ENCODE results near the gene RPTOR.

The RPTOR gene

GRCh38 chr17:80660527-80661198 is 116.0 kb downstream of the RPTOR start:
- H3K4me3 ChIP-seq (ENCODE audit: low read depth, low read length) = no peak overlapping the region
- H3K9me3 ChIP-seq (ENCODE audit: control insufficient read depth, insufficient read depth, low read depth, low read length) = no peaks in the 10 kb centered on the region
- TF ChIP-seq ZNF132 (tag by site-specific recombination; IDR thresholded peaks at IDR 0.05; ENCODE audit: borderline replicate concordance) (no peak), ZNF157 (tag by site-specific recombination; IDR thresholded peaks at IDR 0.05) (no peak), ZNF16 (tag by site-specific recombination; IDR thresholded peaks at IDR 0.05; ENCODE audit: low read depth) (no peak), ZNF660 (tag by site-specific recombination; IDR thresholded peaks at IDR 0.05) (no peak), SCRT1 (tag by site-specific recombination; IDR thresholded peaks at IDR 0.05; ENCODE audit: borderline replicate concordance) (no peak), ZNF701 (tag by site-specific recombination; IDR thresholded peaks at IDR 0.05) (no peak), ZNF521 (tag by site-specific recombination; IDR thresholded peaks at IDR 0.05) (no peak), ZNF670 (tag by site-specific recombination; IDR thresholded peaks at IDR 0.05; ENCODE audit: low read depth) (no peak), ZNF704 (tag by site-specific recombination; IDR thresholded peaks at IDR 0.05) (no peak), ZNF404 (tag by site-specific recombination; IDR thresholded peaks at IDR 0.05) (no peak), ZNF341 (tag by site-specific recombination; IDR thresholded peaks at IDR 0.05; ENCODE audit: low read depth) (no peak), ZSCAN5A (tag by site-specific recombination; IDR thresholded peaks at IDR 0.05) (no peak), SP7 (tag by site-specific recombination; IDR thresholded peaks at IDR 0.05) (no peak), AEBP2 (tag by site-specific recombination; IDR thresholded peaks at IDR 0.05; ENCODE audit: borderline replicate concordance) (no peak), ELK4 (IDR thresholded peaks at IDR 0.05; ENCODE audit: borderline replicate concordance, low read depth, low read length) (no peak), ZNF76 (tag by site-specific recombination; IDR thresholded peaks at IDR 0.05; ENCODE audit: borderline replicate concordance, low read depth) (no peak), ZBTB6 (tag by site-specific recombination; IDR thresholded peaks at IDR 0.05) (no peak), ZNF629 (tag by site-specific recombination; IDR thresholded peaks at IDR 0.05) (no peak)
- no peaks in the 10 kb centered on the region for H3K36me3 ChIP-seq (ENCODE audit: control insufficient read depth in 2 of 2, insufficient read depth in 1 of 2, low read length in 2 of 2)
- H3K4me1 ChIP-seq (ENCODE audit: control insufficient read depth, insufficient read depth, low read length) = peaks cover 11% of the 10 kb centered on the region; the same call in 1 of the 2 replicates
- no peak overlapping the region for H3K27ac ChIP-seq (ENCODE audit: extremely low read depth, low read depth, low read length)
- CTCF ChIA-PET = interaction anchor here (0.6 to 2.7 kb wide), 2 partner anchors 11 to 1601 kb away, joined by 3 to 11 read pairs; no protein-coding TSS in a partner anchor
- POLR2A ChIA-PET = no interaction called here

GRCh38 chr17:80662557-80662956 is 117.9 kb downstream of the RPTOR start:
- CTCF ChIA-PET = interaction anchor here (2.7 kb wide), 1 partner anchor 13 kb away, joined by 11 read pairs; no protein-coding TSS in a partner anchor

More at GRCh38 chr17:80662557-80662956, 117.9 kb downstream of the RPTOR start:
- no peak for TF ChIP-seq ATF2 (tag by site-specific recombination; IDR thresholded peaks at IDR 0.05; ENCODE audit: low read depth)
- peak; percentile 92 for TF ChIP-seq ZNF510 (tag by site-specific recombination; IDR thresholded peaks at IDR 0.05; ENCODE audit: insufficient replicate concordance)
- Histone ChIP-seq H3K36me3 (ENCODE audit: control insufficient read depth in 2 of 2, insufficient read depth in 1 of 2, low read length in 2 of 2) (no peaks in the 10 kb centered on the region), H3K27ac (ENCODE audit: extremely low read depth, low read depth, low read length) (no peak overlapping the region), H3K4me1 (ENCODE audit: control insufficient read depth, insufficient read depth, low read length) (peaks cover 17% of the 10 kb centered on the region; the same call in 1 of the 2 replicates), H3K4me3 (ENCODE audit: low read depth, low read length) (no peak overlapping the region), H3K9me3 (ENCODE audit: control insufficient read depth, insufficient read depth, low read depth, low read length) (no peaks in the 10 kb centered on the region)
- POLR2A ChIA-PET = no interaction called here
